Activated CD4-positive, alpha-beta T cell treated with anti-CD3 and anti-CD28 coated beads, Interleukin-2, amount 50 U/mL, for 24 hours (primary cell): ENCODE data around the gene ST6GALNAC6.

Source experiments
- DNase-seq, 2 donors: peaks; one replicate each; pipeline ENCODE4 v3.0.0-alpha.2; 2020; ENCODE audit warnings: low read depth in 1 of 2, low spot score in 1 of 2

The ST6GALNAC6 gene

GRCh38 chr9:127899128-127899943 lies at the start of gene ST6GALNAC6:
ST6GALNAC6 (minus strand) TSS chr9:127899603; CDS start chr9:127897981, 1,622 bp downstream.
- peak in 1 of 2 donors; percentile 50 for DNase-seq

- DNase-seq, result no peak
Observed at GRCh38 chr9:127947841-127948710, 48.7 kb upstream of the ST6GALNAC6 start.

- DNase-seq, result no peak
Observed at GRCh38 chr9:127946728-127947127, 47.3 kb upstream of the ST6GALNAC6 start.

- no peak for DNase-seq
Observed at GRCh38 chr9:127945942-127946341, 46.5 kb upstream of the ST6GALNAC6 start.

GRCh38 chr9:127945338-127945737 lies 45.9 kb upstream of the ST6GALNAC6 start:
- no peak for DNase-seq

- DNase-seq, result no peak
Observed at GRCh38 chr9:127944586-127945218, 45.3 kb upstream of the ST6GALNAC6 start.

- peak; percentile 53 to 77 for DNase-seq
Observed at GRCh38 chr9:127943731-127944144, 44.3 kb upstream of the ST6GALNAC6 start.

- DNase-seq, result no peak
Observed at GRCh38 chr9:127943011-127943662, 43.7 kb upstream of the ST6GALNAC6 start.

GRCh38 chr9:127942216-127943010 lies 43.0 kb upstream of the ST6GALNAC6 start:
- DNase-seq, result no peak

- DNase-seq, result no peak
Observed at GRCh38 chr9:127941961-127942215, 42.5 kb upstream of the ST6GALNAC6 start.

- no peak for DNase-seq
Observed at GRCh38 chr9:127941062-127941960, 41.9 kb upstream of the ST6GALNAC6 start.

- DNase-seq, result no peak
Observed at GRCh38 chr9:127940593-127940992, 41.2 kb upstream of the ST6GALNAC6 start.

GRCh38 chr9:127938298-127938690 lies 38.9 kb upstream of the ST6GALNAC6 start:
- DNase-seq, result no peak

- peak; percentile 60 to 82 for DNase-seq
Observed at GRCh38 chr9:127937388-127938297, 38.2 kb upstream of the ST6GALNAC6 start, which contains the start of gene DPM2. DPM2 (minus strand) TSS chr9:127937854; CDS start chr9:127937820, 34 bp downstream.

GRCh38 chr9:127937056-127937387 lies 37.6 kb upstream of the ST6GALNAC6 start:
- no peak for DNase-seq

GRCh38 chr9:127936347-127936852 lies 37.0 kb upstream of the ST6GALNAC6 start:
- no peak for DNase-seq

GRCh38 chr9:127935765-127936221 lies 36.4 kb upstream of the ST6GALNAC6 start:
- DNase-seq, result no peak

GRCh38 chr9:127934986-127935385 lies 35.6 kb upstream of the ST6GALNAC6 start:
- no peak for DNase-seq
